Measurements from ENCODE around the gene TXN2.
A peak's percentile ranks its signal among the peaks of the same experiment; 100 is the strongest.

TXN2 gene

DNA sequence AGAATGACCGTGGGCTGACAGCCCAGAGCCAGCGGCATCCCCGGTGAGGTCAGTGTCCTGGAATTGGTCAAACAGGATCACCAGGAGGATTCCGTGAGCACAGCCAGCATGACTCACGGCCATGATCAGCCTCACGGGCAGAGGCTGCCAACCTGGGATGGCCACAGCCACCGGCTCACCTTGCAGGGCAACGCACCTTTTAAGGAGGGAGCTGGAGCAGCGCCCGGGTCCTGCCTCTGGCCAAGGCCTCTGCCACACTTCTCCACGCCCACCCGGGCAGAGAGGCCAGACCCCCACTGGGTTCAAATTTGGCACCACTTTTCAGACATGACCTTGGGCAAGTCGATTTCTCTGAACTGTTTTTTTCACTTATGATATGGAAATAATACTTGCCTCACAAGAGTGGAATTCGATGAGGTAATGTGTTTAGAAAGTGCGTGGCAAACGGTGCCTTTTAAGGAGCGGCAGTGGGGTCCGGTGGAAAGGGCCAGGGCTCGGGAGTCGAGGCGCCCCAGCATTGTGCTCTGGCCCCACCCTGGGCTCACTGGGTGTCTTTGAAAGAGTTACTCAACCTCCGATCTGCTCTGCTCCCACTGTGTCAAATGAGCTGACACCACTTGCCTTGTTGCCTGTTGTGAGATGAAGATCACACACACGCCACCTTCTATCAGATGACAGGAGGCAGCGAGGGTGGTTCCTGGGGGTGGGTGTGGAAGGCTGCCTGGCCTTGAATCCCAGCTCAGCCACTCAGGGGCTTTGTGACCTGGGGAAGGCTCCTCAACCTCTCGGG lies 16.0 kb downstream of the TXN2 start:
- in situ Hi-C loops (cut with HindIII; ENCODE audit: low sequenced_read_pairs) = loop anchor here (10.0 kb wide), 1 partner anchor 101 kb away; no protein-coding TSS in a partner anchor
- DNase-seq (ENCODE audit: low read depth) = peak; percentile 85
- TF ChIP-seq, protein P1, sequence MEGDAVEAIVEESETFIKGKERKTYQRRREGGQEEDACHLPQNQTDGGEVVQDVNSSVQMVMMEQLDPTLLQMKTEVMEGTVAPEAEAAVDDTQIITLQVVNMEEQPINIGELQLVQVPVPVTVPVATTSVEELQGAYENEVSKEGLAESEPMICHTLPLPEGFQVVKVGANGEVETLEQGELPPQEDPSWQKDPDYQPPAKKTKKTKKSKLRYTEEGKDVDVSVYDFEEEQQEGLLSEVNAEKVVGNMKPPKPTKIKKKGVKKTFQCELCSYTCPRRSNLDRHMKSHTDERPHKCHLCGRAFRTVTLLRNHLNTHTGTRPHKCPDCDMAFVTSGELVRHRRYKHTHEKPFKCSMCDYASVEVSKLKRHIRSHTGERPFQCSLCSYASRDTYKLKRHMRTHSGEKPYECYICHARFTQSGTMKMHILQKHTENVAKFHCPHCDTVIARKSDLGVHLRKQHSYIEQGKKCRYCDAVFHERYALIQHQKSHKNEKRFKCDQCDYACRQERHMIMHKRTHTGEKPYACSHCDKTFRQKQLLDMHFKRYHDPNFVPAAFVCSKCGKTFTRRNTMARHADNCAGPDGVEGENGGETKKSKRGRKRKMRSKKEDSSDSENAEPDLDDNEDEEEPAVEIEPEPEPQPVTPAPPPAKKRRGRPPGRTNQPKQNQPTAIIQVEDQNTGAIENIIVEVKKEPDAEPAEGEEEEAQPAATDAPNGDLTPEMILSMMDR (IDR thresholded peaks at IDR 0.05; ENCODE audit: low read depth, low read length, missing control alignments) = no peak
- H3K4me3 ChIP-seq (ENCODE audit: low read depth, low read length) = no peak overlapping the region

DNA sequence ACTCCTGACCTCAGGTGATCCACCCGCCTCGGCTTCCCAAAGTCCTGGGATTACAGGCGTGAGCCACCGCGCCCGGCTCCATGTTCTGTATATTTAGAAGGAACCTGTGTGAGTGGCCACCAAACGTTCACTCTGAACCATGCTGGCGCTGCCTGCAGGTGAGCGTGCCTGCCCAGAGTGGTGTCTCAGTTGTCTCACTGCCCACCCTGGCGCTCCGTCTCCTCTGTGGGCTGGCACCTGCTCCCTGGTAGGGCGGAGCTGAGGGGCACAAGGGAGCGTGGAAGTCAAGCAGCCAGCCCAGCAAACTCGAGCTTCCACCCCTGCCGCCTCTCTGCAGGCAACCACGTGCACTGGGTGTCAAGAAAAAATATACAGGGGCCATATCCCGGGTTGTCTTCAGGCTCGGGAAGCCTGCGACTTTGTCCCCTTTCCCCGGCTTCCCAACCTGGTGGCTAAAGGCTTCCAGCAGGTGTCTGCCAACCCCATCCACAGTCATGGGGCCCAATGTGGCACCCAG lies 16.7 kb downstream of the TXN2 start:
- no peak for DNase-seq (ENCODE audit: low read depth)
- in situ Hi-C loops (cut with HindIII; ENCODE audit: low sequenced_read_pairs) = loop anchor here (10.0 kb wide), 1 partner anchor 100 kb away; no protein-coding TSS in a partner anchor
- TF ChIP-seq, protein P1 (IDR thresholded peaks at IDR 0.05; ENCODE audit: low read depth, low read length, missing control alignments) = no peak
- H3K4me3 ChIP-seq (ENCODE audit: low read depth, low read length) = no peak overlapping the region

DNA sequence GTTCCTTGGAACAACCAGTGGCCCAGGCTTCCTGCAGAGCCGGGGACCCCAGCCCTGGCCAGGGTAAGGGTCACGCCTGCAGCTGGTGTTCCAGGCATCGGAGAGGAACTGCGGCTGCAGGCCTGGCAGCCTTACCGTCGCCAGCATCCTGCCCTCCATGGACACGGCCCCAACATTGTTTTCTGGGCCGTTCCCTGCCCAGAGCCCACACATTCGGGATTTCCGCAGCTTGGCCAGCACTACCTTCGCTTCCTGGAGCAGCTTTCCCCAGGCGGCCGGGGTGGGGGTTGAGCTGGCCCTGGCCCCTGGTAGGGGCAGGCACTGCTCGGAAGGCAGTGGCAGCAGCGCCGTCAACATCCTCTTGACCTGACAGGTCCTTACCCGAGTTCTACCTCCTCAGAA lies 17.7 kb downstream of the TXN2 start:
- in situ Hi-C loops (cut with HindIII; ENCODE audit: low sequenced_read_pairs) = loop anchor here (10.0 kb wide), 1 partner anchor 99 kb away; no protein-coding TSS in a partner anchor
- H3K4me3 ChIP-seq (ENCODE audit: low read depth, low read length) = no peak overlapping the region
- DNase-seq (ENCODE audit: low read depth) = no peak
- TF ChIP-seq, protein P1 (IDR thresholded peaks at IDR 0.05; ENCODE audit: low read depth, low read length, missing control alignments) = no peak

DNA sequence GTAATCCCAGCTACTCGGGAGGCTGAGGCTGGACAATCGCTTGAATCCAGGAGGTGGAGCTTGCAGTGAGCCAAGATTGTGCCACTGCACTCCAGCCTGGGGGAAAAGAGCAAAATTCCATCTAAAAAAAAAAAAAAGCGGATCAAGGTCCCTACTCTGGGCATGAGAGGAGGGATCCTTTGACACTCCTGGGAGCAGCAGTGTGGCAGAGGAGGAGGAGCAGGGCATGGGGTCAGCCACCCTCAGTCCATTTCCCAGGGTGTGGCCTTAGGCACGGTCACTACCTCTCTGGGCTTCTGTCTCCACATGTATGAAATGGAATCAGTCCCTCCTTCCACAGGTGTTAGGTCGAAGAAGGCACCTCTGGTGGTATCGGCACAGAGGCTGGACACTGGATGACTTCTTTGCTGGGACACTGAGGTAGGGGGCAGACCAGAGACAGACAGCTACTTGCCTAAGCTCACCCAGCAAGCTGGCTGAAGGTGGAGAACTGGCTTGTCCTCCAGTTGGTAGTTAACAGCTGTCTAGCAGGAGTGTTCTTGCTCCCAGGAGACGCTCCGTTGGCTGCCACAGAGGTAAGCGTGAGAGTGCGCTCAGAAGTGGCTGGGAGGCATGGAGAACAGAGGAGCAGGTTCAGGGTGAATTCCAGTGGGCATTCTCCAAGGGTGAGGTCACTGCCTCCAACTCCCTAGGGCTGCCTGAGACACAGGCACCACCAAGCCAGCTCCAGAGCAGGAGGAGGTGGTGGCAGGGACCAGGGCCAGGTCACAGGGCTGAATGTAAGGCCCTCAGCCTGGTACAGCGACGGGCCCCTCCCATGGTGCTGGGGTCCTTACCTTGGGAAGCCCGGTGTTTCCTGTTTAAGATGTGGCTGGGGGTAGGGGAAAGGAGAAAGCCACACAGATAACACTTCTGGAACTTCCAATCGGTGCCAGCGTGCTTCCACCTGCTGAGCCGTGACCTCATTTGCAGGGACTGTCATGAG lies 19.5 kb downstream of the TXN2 start:
- DNase-seq (ENCODE audit: low read depth) = peak; percentile 66
- TF ChIP-seq, protein P1 (IDR thresholded peaks at IDR 0.05; ENCODE audit: low read depth, low read length, missing control alignments) = no peak
- in situ Hi-C loops (cut with HindIII; ENCODE audit: low sequenced_read_pairs) = loop anchor here (10.0 kb wide), 1 partner anchor 97 kb away; no protein-coding TSS in a partner anchor
- no peak overlapping the region for H3K4me3 ChIP-seq (ENCODE audit: low read depth, low read length)

DNA sequence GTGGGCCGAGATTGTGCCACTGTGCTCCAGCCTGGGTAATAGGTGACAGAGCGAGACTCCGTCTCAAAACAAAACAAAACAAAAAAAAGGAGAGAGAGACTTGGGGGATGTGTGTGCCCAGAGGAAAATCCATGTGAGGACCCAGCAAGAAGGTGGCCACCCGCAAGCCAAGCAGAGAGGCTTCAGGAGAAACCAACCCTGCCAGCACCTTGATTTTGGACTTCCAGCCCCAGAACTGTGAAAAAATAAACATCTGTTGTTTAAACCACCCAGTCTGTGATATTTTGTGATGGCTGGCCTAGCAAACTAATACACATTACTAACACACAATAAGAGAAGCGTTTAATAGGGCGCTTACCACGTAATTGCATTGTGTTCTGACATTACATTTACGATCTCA lies 21.2 kb downstream of the TXN2 start:
- in situ Hi-C loops (cut with HindIII; ENCODE audit: low sequenced_read_pairs) = loop anchor here (10.0 kb wide), 1 partner anchor 95 kb away; no protein-coding TSS in a partner anchor
- TF ChIP-seq, protein P1 (IDR thresholded peaks at IDR 0.05; ENCODE audit: low read depth, low read length, missing control alignments) = no peak
- no peak overlapping the region for H3K4me3 ChIP-seq (ENCODE audit: low read depth, low read length)
- no peak for DNase-seq (ENCODE audit: low read depth)

Data from astrocyte of the cerebellum (primary cell).